HG02885 (cell line): ENCODE results near the gene KIF16B.
A peak's percentile ranks its signal among the peaks of the same experiment; 100 is the strongest.

Experiments
- ATAC-seq: cut with Tn5 transposase; IDR thresholded peaks from one replicate; pipeline ENCODE4 v1.9.1; 2021; ENCODE audit warnings: mild to moderate bottlenecking; ENCODE audit not compliant: unreplicated experiment, poor library complexity

The KIF16B gene

GRCh38 chr20:16407251-16408067 is 165.8 kb downstream of the KIF16B start:
- ATAC-seq = no peak

GRCh38 chr20:16405254-16405653 is 168.0 kb downstream of the KIF16B start:
- no peak for ATAC-seq

GRCh38 chr20:16404640-16405039 is 168.6 kb downstream of the KIF16B start:
- ATAC-seq = no peak

- ATAC-seq = no peak
These were observed 169.1 kb downstream of the KIF16B start for GRCh38 chr20:16404171-16404570.

GRCh38 chr20:16400234-16400633 is 173.0 kb downstream of the KIF16B start:
- ATAC-seq = no peak

- no peak for ATAC-seq
These were observed 173.4 kb downstream of the KIF16B start for GRCh38 chr20:16399801-16400200.

- ATAC-seq = no peak
These were observed 176.2 kb downstream of the KIF16B start for GRCh38 chr20:16397086-16397485.

- no peak for ATAC-seq
These were observed 177.9 kb downstream of the KIF16B start for GRCh38 chr20:16395366-16395765.

GRCh38 chr20:16394784-16395183 is 178.5 kb downstream of the KIF16B start:
- no peak for ATAC-seq

- ATAC-seq = no peak
These were observed 179.4 kb downstream of the KIF16B start for GRCh38 chr20:16393836-16394235.

GRCh38 chr20:16393297-16393696 is 180.0 kb downstream of the KIF16B start:
- ATAC-seq = no peak

- peak; percentile 95 for ATAC-seq
These were observed 180.9 kb downstream of the KIF16B start for GRCh38 chr20:16392346-16392745.

- no peak for ATAC-seq
These were observed 182.3 kb downstream of the KIF16B start for GRCh38 chr20:16390991-16391390.

- no peak for ATAC-seq
These were observed 184.5 kb downstream of the KIF16B start for GRCh38 chr20:16388731-16389130.

GRCh38 chr20:16387666-16388065 is 185.6 kb downstream of the KIF16B start:
- ATAC-seq = no peak

GRCh38 chr20:16385891-16386290 is 187.4 kb downstream of the KIF16B start:
- ATAC-seq = no peak

- ATAC-seq = no peak
These were observed 187.8 kb downstream of the KIF16B start for GRCh38 chr20:16385462-16385861.

GRCh38 chr20:16381444-16381843 is 191.8 kb downstream of the KIF16B start:
- ATAC-seq = no peak

- ATAC-seq = no peak
These were observed 194.4 kb downstream of the KIF16B start for GRCh38 chr20:16378712-16379370.

- ATAC-seq = no peak
These were observed 195.1 kb downstream of the KIF16B start for GRCh38 chr20:16378122-16378521.

- ATAC-seq = no peak
These were observed 203.8 kb downstream of the KIF16B start for GRCh38 chr20:16369441-16369840.
